K562 (cell line): Measurements from ENCODE around the gene CLIP2.

Experiments
- BRF1 ChIP-seq: IDR thresholded peaks from 3 replicates; pipeline ENCODE4 v1.6.1; 2011; ENCODE audit warnings: borderline replicate concordance, mild to moderate bottlenecking; ENCODE audit not compliant: insufficient read length; ENCODE audit errors: extremely low read depth
- EP300 ChIP-seq: IDR thresholded peaks from 2 replicates; pipeline ENCODE4 v1.6.1; 2012; ENCODE audit warnings: low read length, improper control_type of control experiment
- MAFG ChIP-seq: fragments of 450-650 bp; conservative IDR thresholded peaks from 2 replicates; pipeline ENCODE4 v1.6.1; 2016; ENCODE audit warnings: missing genetic modification characterization, missing compliant biosample characterization
- ZFP1 ChIP-seq: fragments of 450-650 bp; formaldehyde crosslinking; IDR thresholded peaks from 2 replicates; pipeline ENCODE4 v1.4.0; 2020; ENCODE audit warnings: mild to moderate bottlenecking, mixed read lengths
- TF ChIP-seq, protein P1 (sequence below), 3 experiments: IDR thresholded peaks in 2 of 3; conservative IDR thresholded peaks in 1 of 3; 2 replicates each; pipeline ENCODE4 v1.5.1; 2011 to 2012; ENCODE audit warnings: low read length in 3 of 3, mild to moderate bottlenecking in 3 of 3, control low read depth in 2 of 3, improper control_type of control experiment in 1 of 3, inconsistent platforms in 1 of 3, low read depth in 1 of 3, mixed read lengths in 1 of 3, moderate library complexity in 1 of 3; ENCODE audit not compliant: insufficient read depth in 2 of 3
- TF ChIP-seq, protein P2 (sequence below): IDR thresholded peaks from 3 replicates; pipeline ENCODE4 v1.6.1; 2011; ENCODE audit warnings: borderline replicate concordance, mild to moderate bottlenecking; ENCODE audit not compliant: insufficient read length, insufficient read depth
- TF ChIP-seq, protein P3 (sequence below): sonication (generic); formaldehyde crosslinking; IDR thresholded peaks from 2 replicates; pipeline ENCODE4 v1.8.1; 2023; ENCODE audit warnings: mild to moderate bottlenecking, missing genetic modification reagents
- TF ChIP-seq, protein P4 (sequence below): fragments of 450-650 bp; IDR thresholded peaks from 2 replicates; pipeline ENCODE4 v1.6.1; 2017; ENCODE audit warnings: antibody characterized with exemption

DNA sequence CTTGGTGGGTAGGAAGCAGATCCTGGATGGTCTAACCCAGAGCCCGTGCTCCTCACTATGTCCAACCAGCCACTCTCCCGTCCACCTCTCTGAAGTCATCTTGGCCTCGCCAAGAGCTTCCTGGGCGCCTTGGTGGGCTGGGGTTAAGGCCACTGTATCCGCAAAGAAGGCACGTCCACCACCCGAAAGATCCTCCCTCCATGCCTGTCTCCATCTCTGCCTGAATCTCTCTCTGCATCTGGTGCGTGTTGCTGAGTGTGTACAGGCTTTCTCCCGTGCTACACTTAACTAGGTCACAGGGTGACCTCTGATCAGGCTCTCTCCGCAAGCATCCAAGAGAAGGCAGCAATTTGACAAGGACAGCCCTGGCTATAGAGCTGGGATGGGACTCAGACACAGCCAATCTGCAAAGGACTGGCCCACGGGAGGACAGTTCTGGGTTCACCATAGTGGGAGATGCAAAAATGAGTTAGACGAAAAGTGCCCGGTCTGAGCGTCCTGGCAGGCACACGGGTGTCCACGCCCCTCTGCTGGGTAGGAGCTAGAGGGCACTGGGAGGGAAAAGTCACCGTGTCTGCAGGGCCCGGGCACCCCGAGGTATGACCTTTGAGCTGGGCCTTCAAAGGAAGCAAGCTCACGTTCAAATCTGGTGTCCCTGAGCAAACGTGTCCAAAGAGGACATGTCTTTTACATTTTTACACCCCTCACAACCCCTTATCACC lies 25.6 kb upstream of the CLIP2 start:
- TF ChIP-seq MAFG: no peak
- TF ChIP-seq, protein P1, sequence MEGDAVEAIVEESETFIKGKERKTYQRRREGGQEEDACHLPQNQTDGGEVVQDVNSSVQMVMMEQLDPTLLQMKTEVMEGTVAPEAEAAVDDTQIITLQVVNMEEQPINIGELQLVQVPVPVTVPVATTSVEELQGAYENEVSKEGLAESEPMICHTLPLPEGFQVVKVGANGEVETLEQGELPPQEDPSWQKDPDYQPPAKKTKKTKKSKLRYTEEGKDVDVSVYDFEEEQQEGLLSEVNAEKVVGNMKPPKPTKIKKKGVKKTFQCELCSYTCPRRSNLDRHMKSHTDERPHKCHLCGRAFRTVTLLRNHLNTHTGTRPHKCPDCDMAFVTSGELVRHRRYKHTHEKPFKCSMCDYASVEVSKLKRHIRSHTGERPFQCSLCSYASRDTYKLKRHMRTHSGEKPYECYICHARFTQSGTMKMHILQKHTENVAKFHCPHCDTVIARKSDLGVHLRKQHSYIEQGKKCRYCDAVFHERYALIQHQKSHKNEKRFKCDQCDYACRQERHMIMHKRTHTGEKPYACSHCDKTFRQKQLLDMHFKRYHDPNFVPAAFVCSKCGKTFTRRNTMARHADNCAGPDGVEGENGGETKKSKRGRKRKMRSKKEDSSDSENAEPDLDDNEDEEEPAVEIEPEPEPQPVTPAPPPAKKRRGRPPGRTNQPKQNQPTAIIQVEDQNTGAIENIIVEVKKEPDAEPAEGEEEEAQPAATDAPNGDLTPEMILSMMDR (IDR thresholded peaks at IDR 0.05 in 2 of 3, conservative IDR thresholded peaks at IDR 0.05 in 1 of 3; ENCODE audit: insufficient read depth in 2 of 3, low read depth in 1 of 3, low read length in 3 of 3): no peak
- TF ChIP-seq, protein P2, sequence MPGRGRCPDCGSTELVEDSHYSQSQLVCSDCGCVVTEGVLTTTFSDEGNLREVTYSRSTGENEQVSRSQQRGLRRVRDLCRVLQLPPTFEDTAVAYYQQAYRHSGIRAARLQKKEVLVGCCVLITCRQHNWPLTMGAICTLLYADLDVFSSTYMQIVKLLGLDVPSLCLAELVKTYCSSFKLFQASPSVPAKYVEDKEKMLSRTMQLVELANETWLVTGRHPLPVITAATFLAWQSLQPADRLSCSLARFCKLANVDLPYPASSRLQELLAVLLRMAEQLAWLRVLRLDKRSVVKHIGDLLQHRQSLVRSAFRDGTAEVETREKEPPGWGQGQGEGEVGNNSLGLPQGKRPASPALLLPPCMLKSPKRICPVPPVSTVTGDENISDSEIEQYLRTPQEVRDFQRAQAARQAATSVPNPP: no peak
- TF ChIP-seq, protein P3, sequence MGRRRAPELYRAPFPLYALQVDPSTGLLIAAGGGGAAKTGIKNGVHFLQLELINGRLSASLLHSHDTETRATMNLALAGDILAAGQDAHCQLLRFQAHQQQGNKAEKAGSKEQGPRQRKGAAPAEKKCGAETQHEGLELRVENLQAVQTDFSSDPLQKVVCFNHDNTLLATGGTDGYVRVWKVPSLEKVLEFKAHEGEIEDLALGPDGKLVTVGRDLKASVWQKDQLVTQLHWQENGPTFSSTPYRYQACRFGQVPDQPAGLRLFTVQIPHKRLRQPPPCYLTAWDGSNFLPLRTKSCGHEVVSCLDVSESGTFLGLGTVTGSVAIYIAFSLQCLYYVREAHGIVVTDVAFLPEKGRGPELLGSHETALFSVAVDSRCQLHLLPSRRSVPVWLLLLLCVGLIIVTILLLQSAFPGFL (CRISPR knock-in tag): no peak
- no peak for TF ChIP-seq EP300
- no peak for TF ChIP-seq BRF1
- TF ChIP-seq ZFP1 (CRISPR knock-in tag): no peak
- TF ChIP-seq, protein P4, sequence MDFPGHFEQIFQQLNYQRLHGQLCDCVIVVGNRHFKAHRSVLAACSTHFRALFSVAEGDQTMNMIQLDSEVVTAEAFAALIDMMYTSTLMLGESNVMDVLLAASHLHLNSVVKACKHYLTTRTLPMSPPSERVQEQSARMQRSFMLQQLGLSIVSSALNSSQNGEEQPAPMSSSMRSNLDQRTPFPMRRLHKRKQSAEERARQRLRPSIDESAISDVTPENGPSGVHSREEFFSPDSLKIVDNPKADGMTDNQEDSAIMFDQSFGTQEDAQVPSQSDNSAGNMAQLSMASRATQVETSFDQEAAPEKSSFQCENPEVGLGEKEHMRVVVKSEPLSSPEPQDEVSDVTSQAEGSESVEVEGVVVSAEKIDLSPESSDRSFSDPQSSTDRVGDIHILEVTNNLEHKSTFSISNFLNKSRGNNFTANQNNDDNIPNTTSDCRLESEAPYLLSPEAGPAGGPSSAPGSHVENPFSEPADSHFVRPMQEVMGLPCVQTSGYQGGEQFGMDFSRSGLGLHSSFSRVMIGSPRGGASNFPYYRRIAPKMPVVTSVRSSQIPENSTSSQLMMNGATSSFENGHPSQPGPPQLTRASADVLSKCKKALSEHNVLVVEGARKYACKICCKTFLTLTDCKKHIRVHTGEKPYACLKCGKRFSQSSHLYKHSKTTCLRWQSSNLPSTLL: no peak
